Measurements from ENCODE around the gene DEPDC5.

GRCh38 chr22:31881200-31881599, 127.4 kb downstream of the DEPDC5 start:
- TF ChIP-seq CTCF (IDR thresholded peaks at IDR 0.05) = no peak
- TF ChIP-seq EP300 (IDR thresholded peaks at IDR 0.05; ENCODE audit: low read depth) = no peak
- no peak for TF ChIP-seq POLR2A (IDR thresholded peaks at IDR 0.05)

Data from transverse colon (tissue), 3 donors.